Tibial artery (tissue), 4 donors: ENCODE results near the gene FARP2.

Experiments used
- DNase-seq, 2 donors: peaks; one replicate each; pipeline ENCODE4 v3.0.0-alpha.2; 2019
- H3K27ac ChIP-seq, 2 donors: fragments of 200-600 bp; sonication (generic) in 1 of 2; 1 replicate in 1 of 2; 2 replicates in 1 of 2; pipeline ENCODE4 v1.5.1; 2018 to 2019; ENCODE audit warnings: mild to moderate bottlenecking in 1 of 2
- H3K27me3 ChIP-seq, 2 donors: fragments of 200-600 bp; sonication (generic) in 1 of 2; one replicate each; pipeline versions ENCODE4 v1.5.1 to v1.6.0; 2016 to 2019
- H3K36me3 ChIP-seq, 3 donors: fragments of 200-600 bp; sonication (generic) in 2 of 3; one replicate each; pipeline ENCODE4 v1.5.1; 2016 to 2019; ENCODE audit warnings: mild to moderate bottlenecking in 2 of 3
- H3K4me1 ChIP-seq, 4 donors: fragments of 200-600 bp; sonication (generic) in 2 of 4; 1 replicate in 3 of 4; 2 replicates in 1 of 4; pipeline ENCODE4 v1.5.1; 2016 to 2019
- H3K4me3 ChIP-seq, 2 donors: fragments of 200-600 bp; sonication (generic) in 1 of 2; 1 replicate in 1 of 2; 2 replicates in 1 of 2; pipeline ENCODE4 v1.5.1; 2018 to 2019; ENCODE audit warnings: mild to moderate bottlenecking in 2 of 2
- H3K9me3 ChIP-seq, 3 donors: fragments of 200-600 bp; sonication (generic) in 1 of 3; one replicate each; pipeline ENCODE4 v1.5.1; 2016 to 2019
- CTCF ChIP-seq, 2 experiments: fragments of 200-600 bp in 1 of 2; fragments of 450-650 bp in 1 of 2; IDR thresholded peaks; one replicate each; pipeline ENCODE4 v1.5.1; 2017 to 2019; ENCODE audit warnings: antibody characterized with exemption in 2 of 2, mild to moderate bottlenecking in 1 of 2, moderate library complexity in 1 of 2
- intact Hi-C: fragments of 100-400 bp; cut with DNase I; formaldehyde crosslinking; loops from one replicate; pipeline ENCODE4 v1.15.0; 2023; ENCODE audit warnings: low total_unique reads

Gene FARP2

GRCh38 chr2:241329669-241330615 lies 26.1 kb upstream of the FARP2 start:
- H3K9me3 ChIP-seq = no peaks in the 10 kb centered on the region
- no peak for DNase-seq
- no peak overlapping the region for H3K27ac ChIP-seq
- H3K36me3 ChIP-seq = peaks cover 10 to 49% (median 36%) of the 10 kb centered on the region in 3 donors
- peaks cover 0 to 7% (median 0%) of the 10 kb centered on the region in 4 donors for H3K4me1 ChIP-seq
- no peaks in the 10 kb centered on the region for H3K27me3 ChIP-seq
- no peak overlapping the region for H3K4me3 ChIP-seq
- intact Hi-C loops = no loop called here
- no peak for TF ChIP-seq CTCF (IDR thresholded peaks at IDR 0.05)

- no peak overlapping the region for H3K4me3 ChIP-seq
- intact Hi-C loops = no loop called here
- TF ChIP-seq CTCF (IDR thresholded peaks at IDR 0.05) = no peak
- no peaks in the 10 kb centered on the region for H3K9me3 ChIP-seq
- peaks cover 10 to 56% (median 37%) of the 10 kb centered on the region in 3 donors for H3K36me3 ChIP-seq
- peaks cover 0 to under 1% (median 0%) of the 10 kb centered on the region in 4 donors for H3K4me1 ChIP-seq
- DNase-seq = no peak
- no peak overlapping the region for H3K27ac ChIP-seq
- H3K27me3 ChIP-seq = no peaks in the 10 kb centered on the region
Observed at GRCh38 chr2:241330616-241330981, 25.5 kb upstream of the FARP2 start.

GRCh38 chr2:241334813-241335212 lies 21.3 kb upstream of the FARP2 start:
- Histone ChIP-seq H3K27me3 (no peaks in the 10 kb centered on the region), H3K4me3 (no peak overlapping the region), H3K9me3 (no peaks in the 10 kb centered on the region), H3K27ac (no peak overlapping the region), H3K4me1 (peaks cover 0 to 4% (median 0%) of the 10 kb centered on the region in 4 donors), H3K36me3 (peaks cover 33 to 60% (median 45%) of the 10 kb centered on the region in 3 donors)
- intact Hi-C loops = no loop called here
- DNase-seq = no peak
- no peak for TF ChIP-seq CTCF (IDR thresholded peaks at IDR 0.05)

GRCh38 chr2:241339839-241340630 lies 16.1 kb upstream of the FARP2 start:
- Histone ChIP-seq H3K9me3 (no peaks in the 10 kb centered on the region), H3K36me3 (peaks cover 54 to 91% (median 82%) of the 10 kb centered on the region in 3 donors), H3K27ac (peak overlapping the region in 1 of 2 donors; percentile 33), H3K4me3 (no peak overlapping the region), H3K4me1 (peaks cover 0 to 17% (median 0%) of the 10 kb centered on the region in 4 donors), H3K27me3 (no peaks in the 10 kb centered on the region)
- intact Hi-C loops = no loop called here
- DNase-seq = no peak
- TF ChIP-seq CTCF (IDR thresholded peaks at IDR 0.05) = no peak

- no peak overlapping the region for H3K4me3 ChIP-seq
- no peaks in the 10 kb centered on the region for H3K9me3 ChIP-seq
- no peaks in the 10 kb centered on the region for H3K27me3 ChIP-seq
- TF ChIP-seq CTCF (IDR thresholded peaks at IDR 0.05) = no peak
- no peak for DNase-seq
- intact Hi-C loops = no loop called here
- H3K27ac ChIP-seq = peak overlapping the region in 1 of 2 donors; percentile 33
- peaks cover 0 to 17% (median 0%) of the 10 kb centered on the region in 4 donors for H3K4me1 ChIP-seq
- H3K36me3 ChIP-seq = peaks cover 59 to 91% (median 86%) of the 10 kb centered on the region in 3 donors
Observed at GRCh38 chr2:241340631-241341163, 15.4 kb upstream of the FARP2 start.
